ENCODE results near the gene NHERF2.

- TF ChIP-seq POLR2A (IDR thresholded peaks at IDR 0.05; ENCODE audit: low read depth, low read length) (no peak), FOS (IDR thresholded peaks at IDR 0.05; ENCODE audit: low read depth, low read length) (no peak), CTCF (conservative IDR thresholded peaks at IDR 0.05; ENCODE audit: low read depth, low read length) (no peak), RAD21 (IDR thresholded peaks at IDR 0.05; ENCODE audit: low read length) (no peak), MAZ (IDR thresholded peaks at IDR 0.05; ENCODE audit: borderline replicate concordance, low read depth, low read length) (no peak), MXI1 (IDR thresholded peaks at IDR 0.05; ENCODE audit: borderline replicate concordance, low read depth, low read length) (no peak), SMC3 (IDR thresholded peaks at IDR 0.05; ENCODE audit: low read depth, low read length) (no peak), MAFK (IDR thresholded peaks at IDR 0.05; ENCODE audit: low read depth, low read length) (no peak), NFE2L2 (IDR thresholded peaks at IDR 0.05; ENCODE audit: low read depth, low read length) (no peak), BHLHE40 (IDR thresholded peaks at IDR 0.05; ENCODE audit: low read depth, low read length) (no peak), RFX5 (IDR thresholded peaks at IDR 0.05; ENCODE audit: low read depth, low read length) (no peak), RCOR1 (IDR thresholded peaks at IDR 0.05; ENCODE audit: insufficient replicate concordance, low read length) (no peak)
- TF ChIP-seq, protein P1, sequence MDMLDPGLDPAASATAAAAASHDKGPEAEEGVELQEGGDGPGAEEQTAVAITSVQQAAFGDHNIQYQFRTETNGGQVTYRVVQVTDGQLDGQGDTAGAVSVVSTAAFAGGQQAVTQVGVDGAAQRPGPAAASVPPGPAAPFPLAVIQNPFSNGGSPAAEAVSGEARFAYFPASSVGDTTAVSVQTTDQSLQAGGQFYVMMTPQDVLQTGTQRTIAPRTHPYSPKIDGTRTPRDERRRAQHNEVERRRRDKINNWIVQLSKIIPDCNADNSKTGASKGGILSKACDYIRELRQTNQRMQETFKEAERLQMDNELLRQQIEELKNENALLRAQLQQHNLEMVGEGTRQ (IDR thresholded peaks at IDR 0.05; ENCODE audit: low read depth, low read length): no peak
- TF ChIP-seq, protein P2, sequence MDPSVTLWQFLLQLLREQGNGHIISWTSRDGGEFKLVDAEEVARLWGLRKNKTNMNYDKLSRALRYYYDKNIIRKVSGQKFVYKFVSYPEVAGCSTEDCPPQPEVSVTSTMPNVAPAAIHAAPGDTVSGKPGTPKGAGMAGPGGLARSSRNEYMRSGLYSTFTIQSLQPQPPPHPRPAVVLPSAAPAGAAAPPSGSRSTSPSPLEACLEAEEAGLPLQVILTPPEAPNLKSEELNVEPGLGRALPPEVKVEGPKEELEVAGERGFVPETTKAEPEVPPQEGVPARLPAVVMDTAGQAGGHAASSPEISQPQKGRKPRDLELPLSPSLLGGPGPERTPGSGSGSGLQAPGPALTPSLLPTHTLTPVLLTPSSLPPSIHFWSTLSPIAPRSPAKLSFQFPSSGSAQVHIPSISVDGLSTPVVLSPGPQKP (IDR thresholded peaks at IDR 0.05; ENCODE audit: borderline replicate concordance, low read depth, low read length): no peak
Observed at GRCh38 chr16:2079311-2079800, 52.7 kb downstream of the NHERF2 start.
